ENCODE results near the gene SLC25A30. TPM values are rescaled to one million over a fixed set of nuclear protein-coding genes. Genes with fewer than 3 reads are reported as not detected.

Gene SLC25A30
- total RNA-seq, 1 donor from 2014 or later, result 11.5 TPM

GRCh38 chr13:45372189-45373161 is 45.7 kb downstream of the SLC25A30 start:
- H3K27ac ChIP-seq, result no peak overlapping the region
- intact Hi-C loops (cut with DNase I), result no loop called here
- H3K27me3 ChIP-seq, result no peaks in the 10 kb centered on the region
- no peak for DNase-seq (ENCODE audit: extremely low spot score in 2 of 2)
- peaks cover 12% of the 10 kb centered on the region for H3K4me1 ChIP-seq
- H3K36me3 ChIP-seq, result no peaks in the 10 kb centered on the region
- no peaks in the 10 kb centered on the region for H3K9me3 ChIP-seq
- no peak overlapping the region for H3K4me3 ChIP-seq
- no peak for TF ChIP-seq POLR2A (IDR thresholded peaks at IDR 0.05)
- no peak for TF ChIP-seq CTCF (IDR thresholded peaks at IDR 0.05)
- TF ChIP-seq POLR2AphosphoS5 (IDR thresholded peaks at IDR 0.05; ENCODE audit: insufficient read depth in 1 of 2, low read depth in 1 of 2), result no peak

GRCh38 chr13:45370922-45371406 is 47.2 kb downstream of the SLC25A30 start:
- Histone ChIP-seq H3K9me3 (no peaks in the 10 kb centered on the region), H3K27me3 (no peaks in the 10 kb centered on the region), H3K4me1 (peaks cover 18% of the 10 kb centered on the region), H3K36me3 (no peaks in the 10 kb centered on the region), H3K27ac (no peak overlapping the region), H3K4me3 (peak overlapping the region in 1 of 2 donors; percentile 27)
- intact Hi-C loops (cut with DNase I), result no loop called here
- TF ChIP-seq POLR2AphosphoS5 (IDR thresholded peaks at IDR 0.05; ENCODE audit: insufficient read depth in 1 of 2, low read depth in 1 of 2), result peak in 1 of 2 donors; percentile 38
- TF ChIP-seq CTCF (IDR thresholded peaks at IDR 0.05), result peak; percentile 68 to 84 (median 82)
- no peak for TF ChIP-seq POLR2A (IDR thresholded peaks at IDR 0.05)
- DNase-seq (ENCODE audit: extremely low spot score in 2 of 2), result no peak

- Histone ChIP-seq H3K36me3 (no peaks in the 10 kb centered on the region), H3K27ac (no peak overlapping the region), H3K27me3 (no peaks in the 10 kb centered on the region), H3K4me3 (no peak overlapping the region), H3K4me1 (peaks cover 18% of the 10 kb centered on the region), H3K9me3 (no peaks in the 10 kb centered on the region)
- TF ChIP-seq POLR2AphosphoS5 (IDR thresholded peaks at IDR 0.05; ENCODE audit: insufficient read depth in 1 of 2, low read depth in 1 of 2) (no peak), POLR2A (IDR thresholded peaks at IDR 0.05) (no peak), CTCF (IDR thresholded peaks at IDR 0.05) (no peak)
- intact Hi-C loops (cut with DNase I), result no loop called here
- DNase-seq (ENCODE audit: extremely low spot score in 2 of 2), result no peak
These were observed 49.1 kb downstream of the SLC25A30 start for GRCh38 chr13:45369116-45369515.

GRCh38 chr13:45368571-45368970 is 49.6 kb downstream of the SLC25A30 start:
- intact Hi-C loops (cut with DNase I), result no loop called here
- no peak for DNase-seq (ENCODE audit: extremely low spot score in 2 of 2)
- H3K4me1 ChIP-seq, result peaks cover 18% of the 10 kb centered on the region
- H3K27ac ChIP-seq, result peak overlapping the region; percentile 57
- H3K27me3 ChIP-seq, result no peaks in the 10 kb centered on the region
- no peak for TF ChIP-seq POLR2AphosphoS5 (IDR thresholded peaks at IDR 0.05; ENCODE audit: insufficient read depth in 1 of 2, low read depth in 1 of 2)
- no peak for TF ChIP-seq POLR2A (IDR thresholded peaks at IDR 0.05)
- TF ChIP-seq CTCF (IDR thresholded peaks at IDR 0.05), result no peak
- no peak overlapping the region for H3K4me3 ChIP-seq
- H3K36me3 ChIP-seq, result no peaks in the 10 kb centered on the region
- no peaks in the 10 kb centered on the region for H3K9me3 ChIP-seq

GRCh38 chr13:45368005-45368404 is 50.2 kb downstream of the SLC25A30 start:
- intact Hi-C loops (cut with DNase I), result no loop called here
- H3K9me3 ChIP-seq, result no peaks in the 10 kb centered on the region
- peak overlapping the region; percentile 57 for H3K27ac ChIP-seq
- H3K36me3 ChIP-seq, result no peaks in the 10 kb centered on the region
- H3K27me3 ChIP-seq, result no peaks in the 10 kb centered on the region
- H3K4me3 ChIP-seq, result no peak overlapping the region
- TF ChIP-seq POLR2AphosphoS5 (IDR thresholded peaks at IDR 0.05; ENCODE audit: insufficient read depth in 1 of 2, low read depth in 1 of 2) (no peak), POLR2A (IDR thresholded peaks at IDR 0.05) (no peak), CTCF (IDR thresholded peaks at IDR 0.05) (no peak)
- no peak for DNase-seq (ENCODE audit: extremely low spot score in 2 of 2)
- peaks cover 18% of the 10 kb centered on the region for H3K4me1 ChIP-seq

All from vagina (tissue), 2 donors.